Memory B cell (primary cell): ENCODE results near the gene CALM3.

Experiments
- ATAC-seq: fragments of 150-1000 bp; cut with Tn5 transposase; 2 replicates; pipeline ENCODE4 v1.10.0; 2021; ENCODE audit warnings: low read depth, mild to moderate bottlenecking, moderate library complexity
- DNase-seq, 2 donors: peaks; one replicate each; pipeline ENCODE4 v3.0.0; 2022; ENCODE audit warnings: low spot score in 2 of 2
- H3K27ac Mint-ChIP-seq: one replicate; pipeline ENCODE4 v1.8.0; 2022; ENCODE audit warnings: mild to moderate bottlenecking, moderate library complexity, mixed read lengths
- H3K27me3 Mint-ChIP-seq: one replicate; pipeline ENCODE4 v1.8.0; 2022; ENCODE audit warnings: mixed read lengths
- H3K36me3 Mint-ChIP-seq: one replicate; pipeline ENCODE4 v1.8.0; 2022; ENCODE audit warnings: mild to moderate bottlenecking, mixed read lengths
- H3K4me1 Mint-ChIP-seq: one replicate; pipeline ENCODE4 v1.8.0; 2022; ENCODE audit warnings: mixed read lengths
- H3K4me3 Mint-ChIP-seq: one replicate; pipeline ENCODE4 v1.8.0; 2022; ENCODE audit warnings: mild to moderate bottlenecking, moderate library complexity, mixed read lengths
- H3K9me3 Mint-ChIP-seq: one replicate; pipeline ENCODE4 v1.8.0; 2022; ENCODE audit warnings: mixed read lengths

The CALM3 gene

GRCh38 chr19:46648060-46648960 lies 47.2 kb downstream of the CALM3 start:
- H3K4me1 Mint-ChIP-seq = peaks cover 9% of the 10 kb centered on the region
- no peaks in the 10 kb centered on the region for H3K9me3 Mint-ChIP-seq
- H3K27me3 Mint-ChIP-seq = peaks cover 24% of the 10 kb centered on the region
- DNase-seq (no peak), ATAC-seq (peak; percentile 62)
- peak overlapping the region; percentile 6 for H3K27ac Mint-ChIP-seq
- H3K36me3 Mint-ChIP-seq = peaks cover 1% of the 10 kb centered on the region
- H3K4me3 Mint-ChIP-seq = peak overlapping the region; percentile 41

GRCh38 chr19:46648961-46649960 lies 48.1 kb downstream of the CALM3 start:
- Mint-ChIP-seq H3K4me3 (no peak overlapping the region), H3K36me3 (peaks cover 1% of the 10 kb centered on the region), H3K27me3 (peaks cover 28% of the 10 kb centered on the region), H3K9me3 (no peaks in the 10 kb centered on the region), H3K27ac (no peak overlapping the region), H3K4me1 (peaks cover 12% of the 10 kb centered on the region)
- DNase-seq (no peak), ATAC-seq (no peak)

GRCh38 chr19:46650445-46650844 lies 49.3 kb downstream of the CALM3 start:
- peaks cover 31% of the 10 kb centered on the region for H3K27me3 Mint-ChIP-seq
- H3K27ac Mint-ChIP-seq = no peak overlapping the region
- ATAC-seq (no peak), DNase-seq (no peak)
- H3K36me3 Mint-ChIP-seq = peaks cover 1% of the 10 kb centered on the region
- H3K9me3 Mint-ChIP-seq = no peaks in the 10 kb centered on the region
- peaks cover 15% of the 10 kb centered on the region for H3K4me1 Mint-ChIP-seq
- H3K4me3 Mint-ChIP-seq = no peak overlapping the region

- H3K27me3 Mint-ChIP-seq = peaks cover 26% of the 10 kb centered on the region
- no peaks in the 10 kb centered on the region for H3K9me3 Mint-ChIP-seq
- no peak overlapping the region for H3K27ac Mint-ChIP-seq
- no peaks in the 10 kb centered on the region for H3K36me3 Mint-ChIP-seq
- H3K4me3 Mint-ChIP-seq = no peak overlapping the region
- ATAC-seq (no peak), DNase-seq (no peak)
- peaks cover 14% of the 10 kb centered on the region for H3K4me1 Mint-ChIP-seq
Measured at GRCh38 chr19:46654621-46655152, 53.6 kb downstream of the CALM3 start.

- ATAC-seq = no peak
Measured at GRCh38 chr19:46656541-46656940, 55.4 kb downstream of the CALM3 start.

GRCh38 chr19:46659151-46660007 lies 58.2 kb downstream of the CALM3 start:
- H3K9me3 Mint-ChIP-seq = no peaks in the 10 kb centered on the region
- DNase-seq (no peak), ATAC-seq (no peak)
- peaks cover 14% of the 10 kb centered on the region for H3K4me1 Mint-ChIP-seq
- no peak overlapping the region for H3K27ac Mint-ChIP-seq
- H3K36me3 Mint-ChIP-seq = no peaks in the 10 kb centered on the region
- peaks cover 18% of the 10 kb centered on the region for H3K27me3 Mint-ChIP-seq
- peak overlapping the region; percentile 65 for H3K4me3 Mint-ChIP-seq

More at GRCh38 chr19:46656541-46656940, 55.4 kb downstream of the CALM3 start:
- peaks cover 14% of the 10 kb centered on the region for H3K4me1 Mint-ChIP-seq
- H3K4me3 Mint-ChIP-seq = no peak overlapping the region
- DNase-seq = no peak
- H3K27me3 Mint-ChIP-seq = peaks cover 17% of the 10 kb centered on the region
- H3K36me3 Mint-ChIP-seq = no peaks in the 10 kb centered on the region
- H3K27ac Mint-ChIP-seq = no peak overlapping the region
- H3K9me3 Mint-ChIP-seq = no peaks in the 10 kb centered on the region

- Mint-ChIP-seq H3K27ac (no peak overlapping the region), H3K4me1 (peaks cover 12% of the 10 kb centered on the region), H3K27me3 (peaks cover 16% of the 10 kb centered on the region), H3K4me3 (peak overlapping the region; percentile 65), H3K36me3 (no peaks in the 10 kb centered on the region), H3K9me3 (no peaks in the 10 kb centered on the region)
- no peak for DNase-seq
- ATAC-seq = no peak
Measured at GRCh38 chr19:46660008-46660517, 58.9 kb downstream of the CALM3 start.
